Right cardiac atrium (tissue), 5 donors: ENCODE measurements around the gene VSTM2L. TPM values are rescaled to one million over a fixed set of nuclear protein-coding genes. Genes with fewer than 3 reads are reported as not detected.

Source experiments
- ATAC-seq, 2 donors: fragments of 200-7000 bp; cut with Tn5 transposase; one replicate each; pipeline versions ENCODE4 v1.8.0 to v1.9.1; 2020; ENCODE audit warnings: moderate library complexity in 2 of 2, mild to moderate bottlenecking in 1 of 2
- DNase-seq, 3 donors: peaks; one replicate each; pipeline ENCODE4 v3.0.0-alpha.2; 2020
- H3K27ac ChIP-seq: one replicate; pipeline ENCODE4 v1.5.1; 2013; ENCODE audit warnings: mild to moderate bottlenecking, low read length, control low read depth, moderate library complexity
- H3K27me3 ChIP-seq: one replicate; pipeline ENCODE4 v1.6.1; 2013; ENCODE audit not compliant: control insufficient read depth, insufficient read depth
- H3K4me1 ChIP-seq: one replicate; pipeline ENCODE4 v1.6.1; 2013; ENCODE audit warnings: low read length; ENCODE audit not compliant: control insufficient read depth, insufficient read depth
- H3K4me3 ChIP-seq: one replicate; pipeline ENCODE4 v1.5.1; 2013; ENCODE audit warnings: low read length, control low read depth
- H3K9me3 ChIP-seq: one replicate; pipeline ENCODE4 v1.6.1; 2013; ENCODE audit warnings: low read length; ENCODE audit not compliant: control insufficient read depth
- WGBS: extraction: QIAGEN DNeasy Blood & Tissue Kit; methylation state at CpG from one replicate; pipeline ENCODE4 v1.1.7; 2013; 5-methylcytosine and 5-hydroxymethylcytosine counted together
- intact Hi-C, 4 donors: fragments of 100-400 bp; cut with DNase I; formaldehyde crosslinking; loops; one replicate each; pipeline versions ENCODE4 v1.11.0 to v1.14.0; 2022 to 2023
- polyA plus RNA-seq: library from polyadenylated mRNA; stranded (reverse); fragments of 200-250 nt; gene quantifications from one replicate; pipeline ENCODE4 v1.2.3, GENCODE V29; 2013
- total RNA-seq, 4 donors: library from RNA; stranded (reverse); fragmentation: NEBNext Ultra II Directional; extraction: Animal tissue kit (Norgen Biotek cat#: 25700); gene quantifications; one replicate each; pipeline ENCODE4 v1.2.1, GENCODE V29; 2021
- donor health status: healthy with polysubstance abuse.
- donor health status: DM: no; HTN: yes; CAD: no.
- donor health status: DM: no; HTN: no; CAD: no.
- donor health status: DM: no; HTN: yes; CAD: no; lungs with severe emphysema.
- donor health status: DM: yes; HTN: yes; CAD: no.

Gene VSTM2L
- total and polyA plus RNA-seq, 5 donors: 120 to 164 (median 124) TPM

DNA sequence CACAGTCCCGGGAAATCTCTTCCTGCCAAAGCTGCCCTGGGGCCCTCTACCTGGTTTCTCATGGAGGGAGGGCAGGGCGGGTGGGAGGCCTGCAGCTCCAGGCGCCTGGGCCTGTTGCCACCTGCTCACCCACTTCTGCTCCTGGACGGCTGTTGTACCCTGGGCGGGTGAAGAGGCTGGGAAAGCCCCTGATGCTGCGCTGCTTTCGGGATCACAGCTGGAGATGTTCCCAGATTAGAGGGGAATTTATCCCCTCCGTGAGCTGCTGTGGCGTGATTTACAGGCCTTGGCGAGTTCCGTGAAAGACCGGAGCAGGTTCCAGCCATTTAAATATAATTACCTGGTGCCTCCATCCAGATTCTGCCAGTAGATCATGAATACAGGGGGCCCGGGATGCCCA, 12.3 kb upstream of the VSTM2L start:
- Histone ChIP-seq H3K9me3 (no peaks in the 10 kb centered on the region), H3K4me1 (no peaks in the 10 kb centered on the region), H3K27me3 (no peaks in the 10 kb centered on the region), H3K27ac (no peak overlapping the region), H3K4me3 (no peak overlapping the region)
- 76% methylated on average over 13 of the region's 13 CpGs for WGBS
- no peak for DNase-seq
- no peak for ATAC-seq
- intact Hi-C loops: no loop called here

DNA sequence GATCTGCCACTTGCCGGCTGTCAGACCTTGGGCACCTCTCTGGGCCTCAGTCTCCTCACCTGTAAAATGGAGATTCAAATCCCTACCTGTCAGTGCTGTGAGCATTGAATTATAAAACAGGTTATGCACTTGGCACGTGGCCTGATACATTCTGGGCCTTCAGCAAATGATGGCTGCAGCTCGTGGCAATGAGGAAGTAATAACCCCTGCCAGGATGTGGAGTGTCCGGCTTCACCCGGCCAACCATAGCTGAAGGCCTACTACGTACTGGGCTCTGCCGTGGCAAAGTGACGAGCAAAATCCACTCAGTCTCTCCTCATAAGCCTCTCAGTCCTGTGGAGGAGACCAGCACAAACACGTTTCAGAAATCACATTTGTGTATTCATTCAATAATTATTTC, 10.9 kb upstream of the VSTM2L start:
- 60% methylated on average over 9 of the region's 9 CpGs for WGBS
- Histone ChIP-seq H3K9me3 (no peaks in the 10 kb centered on the region), H3K27me3 (no peaks in the 10 kb centered on the region), H3K27ac (no peak overlapping the region), H3K4me3 (no peak overlapping the region), H3K4me1 (peaks cover 2% of the 10 kb centered on the region)
- intact Hi-C loops: no loop called here
- ATAC-seq (no peak), DNase-seq (peak in 1 of 3 donors; percentile 10)

DNA sequence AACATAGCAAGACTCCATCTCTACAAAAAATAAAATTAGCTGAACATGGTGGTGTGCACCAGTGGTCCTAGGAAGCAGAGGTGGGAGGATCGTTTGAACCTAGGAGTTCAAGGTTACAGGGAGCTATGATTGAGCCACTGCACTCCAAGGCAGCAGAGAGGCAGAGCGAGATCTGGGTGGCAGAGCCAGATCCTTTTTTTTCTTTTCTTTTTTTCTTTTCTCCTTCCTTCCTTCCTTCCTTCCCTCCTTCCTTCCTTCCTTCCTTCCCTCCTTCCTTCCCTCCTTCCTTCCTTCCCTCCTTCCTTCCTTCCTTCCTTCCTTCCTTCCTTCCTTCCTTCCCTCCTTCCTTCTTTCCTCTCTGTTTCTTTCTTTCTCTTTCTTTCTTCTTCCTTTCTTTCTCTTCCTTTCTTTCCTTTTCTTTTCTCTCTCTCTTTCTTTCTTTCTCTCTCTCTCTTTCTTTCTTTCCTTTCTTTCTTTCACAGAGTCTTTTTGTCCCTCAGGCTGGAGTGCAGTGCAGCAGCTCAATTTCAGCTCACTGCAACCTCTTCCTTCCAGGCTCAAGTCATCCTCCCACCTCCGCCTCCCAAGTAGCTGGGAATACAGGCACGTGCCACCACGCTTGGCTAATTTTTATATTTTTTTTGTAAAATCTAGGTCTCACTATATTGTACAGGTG, 9.2 kb upstream of the VSTM2L start:
- no peak overlapping the region for H3K4me3 ChIP-seq
- ATAC-seq (no peak), DNase-seq (peak in 1 of 3 donors; percentile 7)
- H3K4me1 ChIP-seq: peaks cover 5% of the 10 kb centered on the region
- intact Hi-C loops: no loop called here
- no peaks in the 10 kb centered on the region for H3K9me3 ChIP-seq
- no peaks in the 10 kb centered on the region for H3K27me3 ChIP-seq
- 90% methylated on average over 5 of the region's 5 CpGs for whole genome bisulfite sequencing
- H3K27ac ChIP-seq: no peak overlapping the region

DNA sequence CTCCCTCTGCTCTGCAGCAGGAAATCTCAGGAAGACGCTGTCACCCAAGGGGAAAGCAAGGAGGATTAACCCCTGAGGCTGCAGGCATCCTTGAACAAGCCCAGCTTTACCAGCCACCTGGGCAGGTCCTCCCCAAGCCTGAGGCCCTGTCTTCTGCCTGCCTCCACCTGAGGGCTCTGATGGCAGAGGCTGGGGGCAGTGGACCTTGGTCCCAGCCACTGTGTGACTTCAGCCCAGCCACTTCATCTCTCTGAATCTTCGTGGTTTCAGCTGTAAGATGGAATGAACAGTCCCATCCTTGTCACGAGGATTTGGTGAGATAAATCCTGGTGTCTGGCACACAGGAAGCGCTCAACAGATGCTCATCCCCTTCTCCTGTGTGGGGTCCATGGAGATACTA, 8.5 kb upstream of the VSTM2L start:
- intact Hi-C loops: no loop called here
- no peaks in the 10 kb centered on the region for H3K9me3 ChIP-seq
- ATAC-seq: no peak
- H3K4me3 ChIP-seq: no peak overlapping the region
- no peak overlapping the region for H3K27ac ChIP-seq
- 78% methylated on average over 4 of the region's 4 CpGs for WGBS
- peak in 1 of 3 donors; percentile 12 for DNase-seq
- H3K4me1 ChIP-seq: peaks cover 5% of the 10 kb centered on the region
- H3K27me3 ChIP-seq: no peaks in the 10 kb centered on the region

DNA sequence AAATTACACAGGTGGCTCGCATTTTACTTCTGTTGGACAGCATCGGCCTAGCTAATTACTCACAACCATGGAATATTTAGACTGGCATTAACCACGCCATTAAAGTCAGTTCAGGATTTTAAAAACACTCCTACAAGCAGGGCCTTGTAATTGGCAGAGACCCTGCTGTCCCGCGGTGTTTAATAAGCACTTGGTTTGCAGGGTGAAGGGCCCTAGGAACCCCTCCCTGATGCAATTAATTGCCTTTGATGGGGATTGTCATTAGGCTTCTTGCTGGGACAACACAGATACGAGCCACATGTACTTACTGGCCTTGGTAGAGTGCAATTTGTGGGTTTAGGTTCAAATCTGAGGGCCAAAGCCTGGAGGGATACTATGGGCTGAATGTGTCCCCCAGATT, 7.8 kb upstream of the VSTM2L start:
- ATAC-seq: no peak
- H3K9me3 ChIP-seq: no peaks in the 10 kb centered on the region
- no peak overlapping the region for H3K4me3 ChIP-seq
- H3K27ac ChIP-seq: no peak overlapping the region
- DNase-seq: peak in 1 of 3 donors; percentile 7
- intact Hi-C loops: no loop called here
- WGBS: 94% methylated on average over 6 of the region's 6 CpGs
- peaks cover 5% of the 10 kb centered on the region for H3K4me1 ChIP-seq
- H3K27me3 ChIP-seq: no peaks in the 10 kb centered on the region

DNA sequence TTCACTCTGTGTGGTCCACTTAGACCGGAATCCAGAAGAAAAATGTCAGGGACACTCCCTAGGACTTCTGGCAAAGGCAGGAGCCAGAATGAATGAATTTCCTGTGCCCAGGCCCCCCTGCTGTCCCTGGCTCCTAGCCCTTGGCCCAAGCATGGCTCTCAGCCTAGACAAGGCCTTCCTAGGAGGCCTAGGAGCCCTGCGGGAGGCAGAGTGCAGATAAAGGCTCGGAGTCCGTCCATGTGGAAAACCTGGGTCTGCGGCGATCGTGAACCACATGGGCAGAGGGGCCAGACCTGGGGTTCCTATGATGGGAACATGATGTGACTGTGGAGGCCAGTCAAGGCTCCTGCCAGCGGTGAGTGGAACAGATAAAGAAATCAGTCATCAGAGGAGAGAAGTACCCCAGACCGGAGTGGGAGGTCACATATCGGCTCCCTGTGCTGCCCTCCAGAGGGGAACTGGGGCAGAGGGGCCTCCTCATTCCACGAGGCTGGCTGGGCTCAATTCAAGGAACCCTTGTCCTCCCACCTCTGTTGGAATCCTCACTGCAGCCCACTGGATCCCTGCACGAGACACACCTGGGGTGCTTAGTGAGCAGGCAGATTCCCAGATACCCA, 5.9 kb upstream of the VSTM2L start:
- WGBS: 22% methylated on average over 12 of the region's 12 CpGs
- intact Hi-C loops: no loop called here
- DNase-seq (peak; percentile 45 to 72 (median 66)), ATAC-seq (peak; percentile 56 to 73)
- H3K4me1 ChIP-seq: peaks cover 5% of the 10 kb centered on the region
- H3K27me3 ChIP-seq: no peaks in the 10 kb centered on the region
- H3K4me3 ChIP-seq: no peak overlapping the region
- peak overlapping the region; percentile 15 for H3K27ac ChIP-seq
- H3K9me3 ChIP-seq: no peaks in the 10 kb centered on the region

DNA sequence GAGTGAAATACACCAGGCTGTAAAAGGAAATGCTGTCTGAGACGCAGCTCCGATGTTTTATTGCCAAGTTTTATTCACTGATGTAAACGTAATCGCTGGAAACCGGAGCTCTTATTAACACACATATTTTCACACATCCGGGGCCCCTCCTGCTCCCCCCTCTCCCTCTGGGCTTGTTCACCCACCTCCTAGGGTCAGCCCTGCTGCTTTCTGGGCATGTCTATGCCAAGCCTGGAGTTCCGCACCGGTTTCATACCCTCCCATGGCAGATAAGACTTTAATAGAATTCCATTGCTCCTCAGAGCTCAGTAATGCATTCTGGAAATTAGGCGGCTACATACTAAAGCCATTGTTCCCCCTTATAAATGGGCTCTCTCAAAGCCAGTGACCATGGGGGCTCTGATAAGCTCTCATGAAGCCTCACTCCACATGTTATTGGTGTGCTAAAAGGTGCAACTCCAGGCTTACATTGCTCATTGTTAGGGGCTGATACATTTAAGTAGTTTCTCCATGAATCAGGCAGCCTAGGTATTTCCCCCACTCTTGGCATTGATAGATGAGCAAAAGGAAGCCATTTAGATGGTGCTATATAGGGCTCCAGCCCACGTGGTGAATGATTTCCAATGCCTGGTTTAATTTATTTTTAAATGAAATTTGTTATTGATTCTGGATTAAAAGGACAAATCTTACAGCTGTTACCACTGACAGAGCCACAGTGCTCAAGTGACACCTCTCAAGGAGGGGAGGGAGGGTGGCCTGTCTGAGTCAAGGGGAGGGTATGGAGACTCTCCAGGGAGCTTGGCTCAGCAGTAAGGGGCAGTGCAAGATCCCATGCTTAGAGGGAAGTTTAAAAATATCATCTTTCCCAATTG, 4.5 kb upstream of the VSTM2L start:
- 41% methylated on average over 10 of the region's 10 CpGs for WGBS
- no peaks in the 10 kb centered on the region for H3K9me3 ChIP-seq
- no peak overlapping the region for H3K27ac ChIP-seq
- intact Hi-C loops: no loop called here
- DNase-seq: no peak
- no peaks in the 10 kb centered on the region for H3K27me3 ChIP-seq
- H3K4me1 ChIP-seq: peaks cover 5% of the 10 kb centered on the region
- H3K4me3 ChIP-seq: no peak overlapping the region
- ATAC-seq: no peak

DNA sequence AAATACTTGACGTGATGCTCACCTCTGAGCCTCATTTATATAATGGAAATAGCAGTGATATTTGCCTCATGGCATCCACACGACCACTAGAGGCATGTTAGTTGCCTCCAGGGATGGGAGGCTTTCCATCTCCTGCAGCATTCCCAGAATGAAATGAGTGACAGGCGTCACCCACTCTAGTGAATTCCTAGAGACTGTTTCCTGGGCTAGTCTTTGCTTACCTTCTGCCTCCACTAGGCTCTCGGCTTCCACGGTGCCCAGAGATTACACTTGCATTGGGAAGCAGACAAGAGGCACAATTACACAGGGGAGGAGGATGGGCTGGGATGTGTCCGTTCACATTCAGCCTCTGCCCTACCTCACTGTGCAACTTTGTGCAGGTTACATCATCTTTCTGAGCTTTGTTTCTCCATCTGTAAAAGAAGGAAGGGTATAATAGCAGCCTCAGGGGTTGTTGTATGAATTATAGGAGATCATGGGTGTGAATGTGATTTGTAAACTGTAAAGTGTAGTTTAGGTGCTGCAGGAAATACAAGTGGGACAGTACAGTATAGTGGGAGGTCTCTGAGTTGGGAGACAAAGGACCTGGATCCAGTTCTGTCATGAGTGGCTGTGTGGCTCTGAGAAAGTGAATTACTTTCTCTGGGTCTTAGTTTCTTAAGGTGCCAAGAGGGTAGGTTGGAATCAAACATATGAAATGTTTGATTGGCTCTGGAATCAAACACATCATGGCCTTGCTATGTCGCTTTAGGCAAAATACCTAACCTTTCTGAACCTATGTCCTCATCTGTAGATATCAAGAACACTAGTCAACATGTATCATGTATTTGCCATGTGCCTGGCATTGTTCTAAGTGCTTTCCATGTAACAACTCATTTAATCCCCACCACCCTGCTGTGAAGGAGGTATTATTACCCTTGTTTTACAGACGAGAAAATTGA, 3.6 kb upstream of the VSTM2L start:
- intact Hi-C loops: loop anchor here in 2 of 4 donors (5.0 kb wide), 1 partner anchor 93 kb away; no protein-coding TSS in a partner anchor
- H3K9me3 ChIP-seq: no peaks in the 10 kb centered on the region
- no peak overlapping the region for H3K27ac ChIP-seq
- WGBS: 60% methylated on average over 8 of the region's 8 CpGs
- ATAC-seq (no peak), DNase-seq (no peak)
- no peaks in the 10 kb centered on the region for H3K27me3 ChIP-seq
- peaks cover 5% of the 10 kb centered on the region for H3K4me1 ChIP-seq
- H3K4me3 ChIP-seq: no peak overlapping the region

DNA sequence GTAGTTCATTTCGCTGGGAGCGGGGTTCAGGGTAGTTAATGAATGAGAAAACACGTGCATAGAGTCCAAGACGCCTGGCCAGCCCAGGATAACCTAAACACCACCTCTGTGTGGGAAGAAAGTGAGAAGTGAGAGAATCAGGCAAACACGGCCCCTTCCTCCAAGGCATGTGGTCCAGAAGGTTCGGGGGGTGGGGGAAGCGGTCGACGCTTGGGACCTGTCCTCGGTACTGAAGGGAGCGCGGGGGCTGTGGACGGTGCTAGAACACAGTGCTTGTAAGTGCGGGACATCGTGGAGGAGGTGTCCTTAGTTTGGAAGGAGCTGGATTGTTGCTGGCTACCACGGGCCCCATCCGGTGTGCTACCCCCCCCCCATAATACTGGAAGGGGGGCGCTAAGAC, 1.7 kb upstream of the VSTM2L start:
- intact Hi-C loops: loop anchor here in 2 of 4 donors (5.0 kb wide), 1 partner anchor 91 kb away; no protein-coding TSS in a partner anchor
- no peaks in the 10 kb centered on the region for H3K27me3 ChIP-seq

More for the DNA sequence above, 1.7 kb upstream of the VSTM2L start:
- DNase-seq (no peak), ATAC-seq (no peak)
- Histone ChIP-seq H3K4me3 (no peak overlapping the region), H3K27ac (no peak overlapping the region), H3K9me3 (no peaks in the 10 kb centered on the region), H3K4me1 (peaks cover 5% of the 10 kb centered on the region)
- WGBS: 19% methylated on average over 18 of the region's 18 CpGs
